ENCODE measurements around the gene SEMA4A. TPM values are rescaled to one million over a fixed set of nuclear protein-coding genes. Genes with fewer than 3 reads are reported as not detected.
A peak's percentile ranks its signal among the peaks of the same experiment; 100 is the strongest.

SEMA4A gene
- total RNA-seq (10 to 100 TPM in 1 of 2 experiments, 1 to 10 TPM in 1; 9.4 to 10.1 TPM), total RNA-seq (0.25 to 83.1 (median 4.3) reads per million in 172 experiments)
- polyA plus RNA-seq (2013, experiment 1 of 2) = 9.9 TPM
- polyA plus RNA-seq (2013, experiment 2 of 2) = 6.9 TPM

- Histone ChIP-seq H3K9me3 (ENCODE audit: control insufficient read depth in 1 of 2, insufficient read depth in 1 of 2, low read length in 2 of 2) (no peaks in the 10 kb centered on the region), H3K4me3 (ENCODE audit: low read length) (peak within 1 kb of the TSS; percentile 34), H3K36me3 (ENCODE audit: insufficient read depth, low read length) (no peaks in the 10 kb centered on the region), H3K27ac (ENCODE audit: low read depth in 1 of 2, low read length in 2 of 2) (no peak within 1 kb of the TSS), H3K4me1 (ENCODE audit: insufficient read depth, low read length) (peaks cover 42% of the 10 kb centered on the region), H3K27me3 (ENCODE audit: control insufficient read depth in 1 of 2, insufficient read depth in 2 of 2, low read length in 2 of 2) (no peaks in the 10 kb centered on the region)
- intact Hi-C loops (cut with DNase I, micrococcal nuclease) = no loop called here
- Mint-ChIP-seq H3K36me3 (ENCODE audit: low read depth) (no peaks in the 10 kb centered on the region), H3K27me3 (no peaks in the 10 kb centered on the region), H3K9me3 (no peaks in the 10 kb centered on the region), H3K4me3 (peak within 1 kb of the TSS; percentile 77), H3K27ac (peak within 1 kb of the TSS; percentile 66), H3K4me1 (ENCODE audit: low read depth) (peaks cover 45% of the 10 kb centered on the region)
- no peak for TF ChIP-seq CTCF (IDR thresholded peaks at IDR 0.05)
- DNase-seq (peak in 1 of 14 experiments; percentile 42), ATAC-seq (ENCODE audit: poor library complexity) (no peak)
- CTCF ChIA-PET = no interaction called here
- POLR2A ChIA-PET = interaction anchor here (0.8 to 2.6 kb wide), 4 partner anchors 10 to 60 kb away, joined by 3 to 11 read pairs (median 4); partner anchors contain the start of genes PMF1 and SLC25A44
These were observed at the start of gene SEMA4A for GRCh38 chr1:156153362-156153761. Gene SEMA4A (plus strand): TSS chr1:156153585. CDS start chr1:156154579, 994 bp downstream.

DNA sequence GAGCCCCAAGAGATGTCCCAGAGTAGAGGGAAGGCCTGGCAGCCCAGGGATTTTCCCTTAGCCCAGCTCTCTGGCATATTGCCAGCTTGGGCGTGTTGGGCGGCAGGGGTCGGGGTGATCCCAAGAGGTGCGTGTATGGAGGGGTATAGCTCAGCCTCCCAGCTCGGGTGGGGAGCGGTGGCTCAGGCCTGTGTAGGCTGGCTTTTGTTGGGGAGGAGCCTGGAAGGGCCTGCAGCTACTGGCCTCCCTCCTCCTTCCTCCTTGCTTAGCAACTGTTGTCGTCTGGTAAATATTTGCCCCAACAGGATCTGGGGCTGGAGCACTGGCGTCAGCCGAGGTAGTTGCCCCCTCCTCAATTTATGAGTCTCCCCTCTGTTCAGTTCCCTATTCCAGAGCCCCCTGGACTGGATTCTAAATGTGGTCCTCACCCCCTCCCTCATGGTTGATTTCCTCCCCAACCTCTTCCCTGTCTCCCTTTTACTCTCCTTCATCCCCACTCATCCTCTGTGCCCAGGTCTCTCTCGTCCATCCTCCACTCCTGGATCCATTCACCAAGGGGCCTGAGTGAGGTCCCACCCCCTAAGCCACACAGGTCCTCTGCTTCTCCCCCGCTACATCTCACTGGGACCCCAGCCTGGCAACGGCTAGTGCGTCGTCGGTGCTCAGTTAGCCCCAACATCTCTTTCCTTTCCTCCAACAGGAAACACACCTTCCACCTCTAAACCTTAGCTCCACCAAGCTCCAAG is 49.1 kb upstream of the SEMA4A start:
- CTCF ChIA-PET = interaction anchor here (0.8 to 4.0 kb wide), 2 partner anchors 8 to 10 kb away, joined by 4 to 41 read pairs; no protein-coding TSS in a partner anchor
- Mint-ChIP-seq H3K9me3 (no peaks in the 10 kb centered on the region), H3K4me1 (ENCODE audit: low read depth) (peaks cover 51% of the 10 kb centered on the region), H3K4me3 (peak overlapping the region; percentile 74), H3K36me3 (ENCODE audit: low read depth) (peaks cover 4% of the 10 kb centered on the region), H3K27me3 (no peaks in the 10 kb centered on the region), H3K27ac (peak overlapping the region; percentile 94)
- no peak overlapping the region for H3K4me3 ChIP-seq (ENCODE audit: low read length)
- H3K27ac ChIP-seq (ENCODE audit: low read depth in 1 of 2, low read length in 2 of 2) = peak overlapping the region; percentile 29 to 95
- POLR2A ChIA-PET = interaction anchor here (1.3 to 1.6 kb wide), 2 partner anchors 22 to 25 kb away, joined by 6 to 7 read pairs; no protein-coding TSS in a partner anchor
- no peaks in the 10 kb centered on the region for H3K27me3 ChIP-seq (ENCODE audit: control insufficient read depth in 1 of 2, insufficient read depth in 2 of 2, low read length in 2 of 2)
- TF ChIP-seq CTCF (IDR thresholded peaks at IDR 0.05) = no peak
- DNase-seq (peak in 9 of 14 experiments; percentile 37 to 93 (median 68)), ATAC-seq (ENCODE audit: poor library complexity) (peak; percentile 32)
- no peaks in the 10 kb centered on the region for H3K36me3 ChIP-seq (ENCODE audit: insufficient read depth, low read length)
- no peaks in the 10 kb centered on the region for H3K9me3 ChIP-seq (ENCODE audit: control insufficient read depth in 1 of 2, insufficient read depth in 1 of 2, low read length in 2 of 2)
- intact Hi-C loops (cut with DNase I, micrococcal nuclease) = no loop called here
- H3K4me1 ChIP-seq (ENCODE audit: insufficient read depth, low read length) = peaks cover 51% of the 10 kb centered on the region

DNA sequence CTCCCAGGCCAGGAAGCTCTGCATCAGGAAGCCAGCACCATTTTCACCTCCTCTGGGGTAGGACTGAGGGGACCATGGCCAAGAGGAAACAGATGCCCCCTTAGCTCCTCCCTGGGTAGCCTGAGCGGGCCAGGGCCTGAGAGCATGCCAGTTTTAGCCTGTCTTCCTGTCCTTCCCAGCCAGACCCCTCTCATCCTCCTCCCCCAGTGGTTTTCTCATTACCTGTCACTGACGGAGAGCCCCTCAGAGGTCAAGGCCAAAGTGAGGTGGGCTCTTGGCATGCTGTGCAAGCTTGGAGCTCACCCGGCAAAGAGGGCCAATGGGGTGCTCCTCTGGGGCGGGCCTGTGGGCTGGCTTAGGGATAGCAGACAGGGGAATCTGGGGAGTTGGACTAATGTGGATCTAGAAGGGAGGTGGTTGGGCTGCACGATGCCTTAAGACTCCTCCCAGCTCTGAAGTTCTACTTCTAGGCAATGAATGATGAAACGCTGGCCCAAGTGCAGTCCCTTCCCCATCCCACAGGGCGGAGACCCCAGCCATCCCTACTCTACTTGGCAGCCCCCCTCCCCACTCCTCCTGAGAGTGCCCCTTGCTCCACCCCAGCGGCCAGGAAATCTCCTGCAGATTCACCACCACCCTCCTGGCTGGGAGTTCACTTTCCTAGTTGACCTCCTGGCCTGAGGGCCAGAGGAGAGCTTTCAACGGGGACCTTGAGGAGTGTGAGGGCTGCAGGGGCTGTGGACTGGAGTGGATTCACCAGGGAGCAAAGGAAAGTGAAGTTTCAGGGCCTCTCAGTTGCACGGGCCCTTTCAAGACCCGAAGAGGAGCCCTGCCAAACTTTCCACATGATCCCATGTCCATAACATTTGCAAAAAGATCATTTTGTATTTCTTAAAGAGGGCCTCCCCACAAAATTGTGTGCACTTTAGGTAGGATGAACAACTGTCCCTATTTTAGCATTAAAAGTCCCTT is 48.2 kb upstream of the SEMA4A start:
- DNase-seq (no peak), ATAC-seq (ENCODE audit: poor library complexity) (no peak)
- Histone ChIP-seq H3K36me3 (ENCODE audit: insufficient read depth, low read length) (no peaks in the 10 kb centered on the region), H3K27ac (ENCODE audit: low read depth in 1 of 2, low read length in 2 of 2) (peak overlapping the region; percentile 69 to 95), H3K9me3 (ENCODE audit: control insufficient read depth in 1 of 2, insufficient read depth in 1 of 2, low read length in 2 of 2) (no peaks in the 10 kb centered on the region), H3K4me1 (ENCODE audit: insufficient read depth, low read length) (peaks cover 51% of the 10 kb centered on the region), H3K4me3 (ENCODE audit: low read length) (peak overlapping the region; percentile 57), H3K27me3 (ENCODE audit: control insufficient read depth in 1 of 2, insufficient read depth in 2 of 2, low read length in 2 of 2) (no peaks in the 10 kb centered on the region)
- no peaks in the 10 kb centered on the region for H3K9me3 Mint-ChIP-seq
- intact Hi-C loops (cut with DNase I, micrococcal nuclease) = no loop called here
- ChIA-PET CTCF (interaction anchor here (4.0 kb wide), 1 partner anchor 8 kb away, joined by 41 read pairs; no protein-coding TSS in a partner anchor), POLR2A (interaction anchor here (1.0 to 2.3 kb wide), 5 partner anchors 11 to 24 kb away, joined by 4 to 22 read pairs (median 6); partner anchors contain the start of gene LMNA)
- H3K27me3 Mint-ChIP-seq = no peaks in the 10 kb centered on the region
- H3K4me1 Mint-ChIP-seq (ENCODE audit: low read depth) = peaks cover 49% of the 10 kb centered on the region
- peaks cover 4% of the 10 kb centered on the region for H3K36me3 Mint-ChIP-seq (ENCODE audit: low read depth)
- peak overlapping the region; percentile 94 for H3K27ac Mint-ChIP-seq
- H3K4me3 Mint-ChIP-seq = peak overlapping the region; percentile 88
- TF ChIP-seq CTCF (IDR thresholded peaks at IDR 0.05) = no peak
